ENCODE measurements around the gene GLYR1. TPM values are rescaled to one million over a fixed set of nuclear protein-coding genes. Genes with fewer than 3 reads are reported as not detected.

The GLYR1 gene
- total RNA-seq, 1 donor from 2014 or later: 49.9 TPM

GRCh38 chr16:4762205-4762604 lies 84.9 kb downstream of the GLYR1 start:
- ATAC-seq: no peak

- no peak for ATAC-seq
Observed at GRCh38 chr16:4760221-4760910, 86.7 kb downstream of the GLYR1 start.

DNA sequence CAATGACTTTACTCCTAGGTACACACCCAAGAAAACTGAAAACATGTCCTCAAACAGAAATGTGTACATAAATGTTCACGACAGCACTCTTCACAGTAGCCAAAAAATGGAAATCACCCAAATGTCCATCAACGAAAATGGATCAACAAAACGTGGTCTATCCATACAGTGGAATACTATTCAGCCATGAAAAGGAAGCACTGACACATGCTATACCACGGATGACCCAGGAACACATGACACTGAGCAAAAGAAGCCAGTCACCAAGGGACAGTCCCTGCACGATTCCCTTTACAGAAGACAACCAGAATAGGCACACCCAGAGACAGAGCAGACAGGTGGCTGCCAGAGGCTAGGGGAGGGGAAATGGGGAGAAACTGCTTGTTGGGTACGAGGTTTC lies 91.4 kb downstream of the GLYR1 start:
- peak; percentile 56 for ATAC-seq

DNA sequence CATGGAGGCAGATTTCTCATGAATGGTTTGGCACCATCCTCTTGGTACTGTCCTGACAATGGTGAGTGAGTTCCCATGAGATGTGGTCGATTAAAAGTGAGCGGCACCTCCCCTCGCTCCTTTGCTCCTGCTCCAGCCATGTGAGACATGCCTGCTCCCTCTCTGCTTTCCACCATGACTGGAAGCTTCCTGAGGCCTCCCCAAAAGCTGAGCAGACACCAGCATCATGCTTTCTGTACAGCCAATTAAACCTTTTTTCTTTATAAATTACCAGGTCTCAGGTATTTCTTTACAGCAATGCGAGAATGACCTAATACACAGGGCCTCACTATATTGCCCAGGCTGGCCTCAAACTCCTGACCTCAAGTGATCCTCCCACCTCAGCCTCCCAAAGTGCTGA lies 92.2 kb downstream of the GLYR1 start:
- no peak for ATAC-seq

GRCh38 chr16:4753227-4753626 lies 93.9 kb downstream of the GLYR1 start:
- no peak for ATAC-seq

Other genes starting within 250 kb of the GLYR1 start
- gene UBALD1, start 232.4 kb downstream of the GLYR1 start, total RNA-seq: 12.7 TPM
- gene MGRN1, start 222.5 kb downstream of the GLYR1 start, total RNA-seq: 19.2 TPM
- 24.2 TPM for gene NUDT16L1, start 153.7 kb downstream of the GLYR1 start, total RNA-seq
- 8.1 TPM for gene ANKS3, start 113.0 kb downstream of the GLYR1 start, total RNA-seq
- gene DNAAF8, start 112.8 kb downstream of the GLYR1 start, total RNA-seq: 0.28 TPM
- gene ZNF500, start 80.1 kb downstream of the GLYR1 start, total RNA-seq: 5.2 TPM
- gene SEPTIN12, start 58.9 kb downstream of the GLYR1 start, total RNA-seq: not detected
- gene SMIM22, start 51.9 kb downstream of the GLYR1 start, total RNA-seq: 12.9 TPM
- 21.3 TPM for gene ROGDI, start 44.7 kb downstream of the GLYR1 start, total RNA-seq
- gene UBN1, start 193 bp upstream of the GLYR1 start, total RNA-seq: 12.0 TPM
- 705 TPM for gene PPL, start 89.9 kb upstream of the GLYR1 start, total RNA-seq
- 1.2 TPM for gene SEC14L5, start 111.0 kb upstream of the GLYR1 start, total RNA-seq
- gene NAGPA, start 186.6 kb upstream of the GLYR1 start, total RNA-seq: 6.0 TPM
- gene C16orf89, start 218.7 kb upstream of the GLYR1 start, total RNA-seq: 0.56 TPM
- 14.7 TPM for gene ALG1, start 224.6 kb upstream of the GLYR1 start, total RNA-seq

All from esophagus mucosa (tissue), 1 donor.